IMR-90 (cell line): ENCODE data around the gene DARS1.

Source experiments
- BHLHE40 ChIP-seq: fragments of 150-350 bp; IDR thresholded peaks from 2 replicates; pipeline ENCODE4 v1.6.1; 2016; ENCODE audit warnings: mild to moderate bottlenecking, low read depth, low read length
- CEBPB ChIP-seq: IDR thresholded peaks from 2 replicates; pipeline ENCODE4 v1.6.1; 2012; ENCODE audit warnings: low read depth, low read length, improper control_type of control experiment
- CTCF ChIP-seq: conservative IDR thresholded peaks from 2 replicates; pipeline ENCODE4 v1.5.1; 2012; ENCODE audit warnings: mild to moderate bottlenecking, low read depth, low read length, improper control_type of control experiment
- ELK1 ChIP-seq: fragments of 150-350 bp; IDR thresholded peaks from 2 replicates; pipeline ENCODE4 v1.6.1; 2016; ENCODE audit warnings: low read depth, mild to moderate bottlenecking, low read length, moderate library complexity, borderline replicate concordance
- FOS ChIP-seq: fragments of 150-350 bp; IDR thresholded peaks from 2 replicates; pipeline ENCODE4 v1.6.1; 2016; ENCODE audit warnings: low read depth, low read length
- MAZ ChIP-seq: IDR thresholded peaks from 2 replicates; pipeline ENCODE4 v1.6.1; 2012; ENCODE audit warnings: low read depth, mild to moderate bottlenecking, low read length, improper control_type of control experiment, moderate library complexity, borderline replicate concordance
- POLR2A ChIP-seq: IDR thresholded peaks from 2 replicates; pipeline ENCODE4 v1.6.1; 2012; ENCODE audit warnings: mild to moderate bottlenecking, low read depth, low read length
- RAD21 ChIP-seq: IDR thresholded peaks from 2 replicates; pipeline ENCODE4 v1.6.1; 2012; ENCODE audit warnings: low read length, improper control_type of control experiment
- RCOR1 ChIP-seq: IDR thresholded peaks from 2 replicates; pipeline ENCODE4 v1.6.1; 2012; ENCODE audit warnings: mild to moderate bottlenecking, low read length, improper control_type of control experiment; ENCODE audit not compliant: insufficient replicate concordance
- RFX5 ChIP-seq: IDR thresholded peaks from 2 replicates; pipeline ENCODE4 v1.8.0; 2012; ENCODE audit warnings: low read depth, mild to moderate bottlenecking, low read length, moderate library complexity
- USF2 ChIP-seq: fragments of 150-350 bp; IDR thresholded peaks from 2 replicates; pipeline ENCODE4 v1.6.1; 2017; ENCODE audit warnings: mild to moderate bottlenecking, antibody characterized with exemption, low read length, low read depth

- no peak for TF ChIP-seq POLR2A
- TF ChIP-seq CTCF: no peak
- no peak for TF ChIP-seq USF2
- TF ChIP-seq MAZ: no peak
- TF ChIP-seq ELK1: no peak
- no peak for TF ChIP-seq RAD21
- no peak for TF ChIP-seq RCOR1
- TF ChIP-seq FOS: no peak
- TF ChIP-seq CEBPB: peak; percentile 79
- no peak for TF ChIP-seq BHLHE40
- TF ChIP-seq RFX5: no peak
These were observed 32.5 kb downstream of the DARS1 start for GRCh38 chr2:135952891-135953290.
